Urinary bladder (tissue), 4 donors: ENCODE data around the gene MS4A6E. TPM values are rescaled to one million over a fixed set of nuclear protein-coding genes. Genes with fewer than 3 reads are reported as not detected.

Experiments
- DNase-seq: peaks from one replicate; pipeline ENCODE4 v3.0.0-alpha.2; 2015; ENCODE audit errors: extremely low spot score
- H3K27ac ChIP-seq: one replicate; pipeline ENCODE4 v1.5.1; 2013; ENCODE audit warnings: low read depth, mild to moderate bottlenecking, moderate library complexity
- H3K36me3 ChIP-seq: one replicate; pipeline ENCODE4 v1.6.1; 2013; ENCODE audit warnings: mild to moderate bottlenecking, moderate library complexity; ENCODE audit not compliant: insufficient read depth
- H3K4me1 ChIP-seq: one replicate; pipeline ENCODE4 v1.6.1; 2013; ENCODE audit warnings: mild to moderate bottlenecking, moderate library complexity; ENCODE audit not compliant: insufficient read depth
- H3K4me3 ChIP-seq: one replicate; pipeline ENCODE4 v1.5.1; 2013; ENCODE audit warnings: low read depth, low read length
- WGBS: extraction: QIAGEN DNeasy Blood & Tissue Kit; methylation state at CpG from one replicate; pipeline ENCODE4 v1.1.7; 2013; 5-methylcytosine and 5-hydroxymethylcytosine counted together
- polyA plus RNA-seq: library from polyadenylated mRNA; stranded (reverse); fragments of 200-250 nt; gene quantifications from one replicate; pipeline ENCODE4 v1.2.3, GENCODE V29; 2013
- total RNA-seq: library from RNA; depleted of rRNA; stranded (reverse); fragments of >200 nt; gene quantifications from one replicate; pipeline ENCODE4 v1.2.3, GENCODE V29; 2014
- donor health status: healthy with polysubstance abuse.
- donor health status: healthy.

Gene MS4A6E
- total and polyA plus RNA-seq, 2 donors, result 0.34 TPM; not detected in 1

GRCh38 chr11:60314635-60315321 lies 12.3 kb upstream of the MS4A6E start:
- DNase-seq, result no peak
- Histone ChIP-seq H3K4me1 (no peaks in the 10 kb centered on the region), H3K36me3 (no peaks in the 10 kb centered on the region), H3K4me3 (no peak overlapping the region), H3K27ac (no peak overlapping the region)
- WGBS, result 22% methylated on average over 2 of the region's 2 CpGs

- DNase-seq, result no peak
- no peaks in the 10 kb centered on the region for H3K36me3 ChIP-seq
- no peaks in the 10 kb centered on the region for H3K4me1 ChIP-seq
- no peak overlapping the region for H3K27ac ChIP-seq
- no peak overlapping the region for H3K4me3 ChIP-seq
Observed at GRCh38 chr11:60315871-60316270, 11.2 kb upstream of the MS4A6E start.

- no peak for DNase-seq
- Histone ChIP-seq H3K4me1 (no peaks in the 10 kb centered on the region), H3K27ac (no peak overlapping the region), H3K4me3 (no peak overlapping the region), H3K36me3 (no peaks in the 10 kb centered on the region)
- WGBS, result 58% methylated on average over 2 of the region's 2 CpGs
Observed at GRCh38 chr11:60316317-60316716, 10.7 kb upstream of the MS4A6E start.

GRCh38 chr11:60318726-60319125 lies 8.3 kb upstream of the MS4A6E start:
- no peak for DNase-seq
- H3K4me3 ChIP-seq, result no peak overlapping the region
- no peaks in the 10 kb centered on the region for H3K36me3 ChIP-seq
- H3K4me1 ChIP-seq, result no peaks in the 10 kb centered on the region
- WGBS, result 71% methylated on average over 2 of the region's 2 CpGs
- no peak overlapping the region for H3K27ac ChIP-seq

- Histone ChIP-seq H3K4me3 (no peak overlapping the region), H3K4me1 (no peaks in the 10 kb centered on the region), H3K27ac (no peak overlapping the region), H3K36me3 (no peaks in the 10 kb centered on the region)
- DNase-seq, result no peak
Observed at GRCh38 chr11:60321051-60321450, 6.0 kb upstream of the MS4A6E start.

- H3K36me3 ChIP-seq, result no peaks in the 10 kb centered on the region
- no peak overlapping the region for H3K27ac ChIP-seq
- no peaks in the 10 kb centered on the region for H3K4me1 ChIP-seq
- no peak for DNase-seq
- no peak overlapping the region for H3K4me3 ChIP-seq
Observed at GRCh38 chr11:60328460-60328859, 1.4 kb downstream of the MS4A6E start.

GRCh38 chr11:60332846-60333245 lies 5.8 kb downstream of the MS4A6E start:
- Histone ChIP-seq H3K4me3 (no peak overlapping the region), H3K36me3 (no peaks in the 10 kb centered on the region), H3K27ac (no peak overlapping the region), H3K4me1 (no peaks in the 10 kb centered on the region)
- no peak for DNase-seq
- 0% methylated on average over 3 of the region's 3 CpGs for WGBS

GRCh38 chr11:60334005-60334620 lies 7.1 kb downstream of the MS4A6E start:
- Histone ChIP-seq H3K4me3 (no peak overlapping the region), H3K27ac (no peak overlapping the region), H3K36me3 (no peaks in the 10 kb centered on the region), H3K4me1 (no peaks in the 10 kb centered on the region)
- WGBS, result 26% methylated on average over 2 of the region's 2 CpGs
- DNase-seq, result no peak

GRCh38 chr11:60336767-60337391 lies 9.8 kb downstream of the MS4A6E start:
- 90% methylated on average over 7 of the region's 7 CpGs for WGBS
- no peak for DNase-seq
- Histone ChIP-seq H3K4me1 (no peaks in the 10 kb centered on the region), H3K36me3 (no peaks in the 10 kb centered on the region), H3K27ac (no peak overlapping the region), H3K4me3 (no peak overlapping the region)

- no peaks in the 10 kb centered on the region for H3K36me3 ChIP-seq
- H3K4me1 ChIP-seq, result no peaks in the 10 kb centered on the region
- no peak overlapping the region for H3K27ac ChIP-seq
- no peak for DNase-seq
- no peak overlapping the region for H3K4me3 ChIP-seq
- 23% methylated on average over 2 of the region's 2 CpGs for WGBS
Observed at GRCh38 chr11:60338053-60338452, 11.0 kb downstream of the MS4A6E start.

- Histone ChIP-seq H3K27ac (no peak overlapping the region), H3K36me3 (no peaks in the 10 kb centered on the region), H3K4me1 (no peaks in the 10 kb centered on the region), H3K4me3 (no peak overlapping the region)
- 52% methylated on average over 3 of the region's 3 CpGs for WGBS
- DNase-seq, result no peak
Observed at GRCh38 chr11:60339356-60339755, 12.3 kb downstream of the MS4A6E start.

- DNase-seq, result no peak
Observed at GRCh38 chr11:60343094-60343704, 16.1 kb downstream of the MS4A6E start.

GRCh38 chr11:60344146-60344545 lies 17.1 kb downstream of the MS4A6E start:
- Histone ChIP-seq H3K4me3 (no peak overlapping the region), H3K36me3 (no peaks in the 10 kb centered on the region)
- WGBS, result 95% methylated on average over 2 of the region's 2 CpGs

More at GRCh38 chr11:60343094-60343704, 16.1 kb downstream of the MS4A6E start:
- Histone ChIP-seq H3K4me1 (no peaks in the 10 kb centered on the region), H3K36me3 (no peaks in the 10 kb centered on the region), H3K4me3 (no peak overlapping the region), H3K27ac (no peak overlapping the region)
- WGBS, result 74% methylated on average over 10 of the region's 10 CpGs

GRCh38 chr11:60345489-60345888 lies 18.4 kb downstream of the MS4A6E start:
- Histone ChIP-seq H3K4me3 (no peak overlapping the region), H3K36me3 (no peaks in the 10 kb centered on the region), H3K27ac (no peak overlapping the region), H3K4me1 (no peaks in the 10 kb centered on the region)
- no peak for DNase-seq

More at GRCh38 chr11:60344146-60344545, 17.1 kb downstream of the MS4A6E start:
- no peak for DNase-seq
- Histone ChIP-seq H3K4me1 (no peaks in the 10 kb centered on the region), H3K27ac (no peak overlapping the region)
